ES-I3 (cell line): Measurements from ENCODE around the gene ADCY5.

ENCODE experiments used
- H3K36me3 ChIP-seq: 2 replicates; pipeline ENCODE4 v1.6.1; 2013; ENCODE audit warnings: mild to moderate bottlenecking, low read length, control low read depth, moderate library complexity; ENCODE audit not compliant: insufficient read depth
- H3K4me1 ChIP-seq: 2 replicates; pipeline ENCODE4 v1.6.1; 2013; ENCODE audit warnings: mild to moderate bottlenecking, control low read depth, low read length; ENCODE audit not compliant: insufficient read depth
- H3K9ac ChIP-seq: 2 replicates; pipeline ENCODE4 v1.6.1; 2013; ENCODE audit warnings: low read depth, mild to moderate bottlenecking, low read length, moderate library complexity
- H3K9me3 ChIP-seq: 2 replicates; pipeline ENCODE4 v1.6.1; 2013; ENCODE audit warnings: mild to moderate bottlenecking, low read length, moderate library complexity; ENCODE audit not compliant: control insufficient read depth, insufficient read depth

ADCY5 gene

GRCh38 chr3:123341871-123342630 lies 106.8 kb downstream of the ADCY5 start:
- Histone ChIP-seq H3K9ac (no peak overlapping the region), H3K36me3 (no peaks in the 10 kb centered on the region), H3K4me1 (peaks cover 32% of the 10 kb centered on the region), H3K9me3 (no peaks in the 10 kb centered on the region)

- Histone ChIP-seq H3K4me1 (peaks cover 22% of the 10 kb centered on the region), H3K9ac (no peak overlapping the region), H3K36me3 (no peaks in the 10 kb centered on the region), H3K9me3 (no peaks in the 10 kb centered on the region)
These were observed 108.6 kb downstream of the ADCY5 start for GRCh38 chr3:123340336-123340735.

- no peak overlapping the region for H3K9ac ChIP-seq
- no peaks in the 10 kb centered on the region for H3K36me3 ChIP-seq
- H3K4me1 ChIP-seq = peaks cover 11% of the 10 kb centered on the region
- H3K9me3 ChIP-seq = no peaks in the 10 kb centered on the region
These were observed 109.6 kb downstream of the ADCY5 start for GRCh38 chr3:123339302-123339701.

- H3K4me1 ChIP-seq = peaks cover 5% of the 10 kb centered on the region
- H3K9me3 ChIP-seq = no peaks in the 10 kb centered on the region
- no peak overlapping the region for H3K9ac ChIP-seq
- no peaks in the 10 kb centered on the region for H3K36me3 ChIP-seq
These were observed 110.2 kb downstream of the ADCY5 start for GRCh38 chr3:123338620-123339061.

- no peaks in the 10 kb centered on the region for H3K36me3 ChIP-seq
These were observed 110.8 kb downstream of the ADCY5 start for GRCh38 chr3:123337948-123338619.

GRCh38 chr3:123337226-123337625 lies 111.7 kb downstream of the ADCY5 start:
- no peaks in the 10 kb centered on the region for H3K36me3 ChIP-seq
- no peaks in the 10 kb centered on the region for H3K4me1 ChIP-seq
- H3K9me3 ChIP-seq = no peaks in the 10 kb centered on the region
- no peak overlapping the region for H3K9ac ChIP-seq

More at GRCh38 chr3:123337948-123338619, 110.8 kb downstream of the ADCY5 start:
- H3K9me3 ChIP-seq = no peaks in the 10 kb centered on the region
- H3K9ac ChIP-seq = no peak overlapping the region
- H3K4me1 ChIP-seq = no peaks in the 10 kb centered on the region

GRCh38 chr3:123336441-123336851 lies 112.4 kb downstream of the ADCY5 start:
- H3K4me1 ChIP-seq = no peaks in the 10 kb centered on the region
- no peaks in the 10 kb centered on the region for H3K9me3 ChIP-seq
- H3K36me3 ChIP-seq = no peaks in the 10 kb centered on the region
- H3K9ac ChIP-seq = no peak overlapping the region

GRCh38 chr3:123336001-123336400 lies 112.9 kb downstream of the ADCY5 start:
- Histone ChIP-seq H3K9me3 (no peaks in the 10 kb centered on the region), H3K36me3 (no peaks in the 10 kb centered on the region), H3K4me1 (no peaks in the 10 kb centered on the region), H3K9ac (no peak overlapping the region)

- Histone ChIP-seq H3K4me1 (no peaks in the 10 kb centered on the region), H3K9ac (no peak overlapping the region), H3K36me3 (no peaks in the 10 kb centered on the region), H3K9me3 (no peaks in the 10 kb centered on the region)
These were observed 113.8 kb downstream of the ADCY5 start for GRCh38 chr3:123335007-123335670.

GRCh38 chr3:123334056-123334455 lies 114.8 kb downstream of the ADCY5 start:
- no peaks in the 10 kb centered on the region for H3K36me3 ChIP-seq
- no peak overlapping the region for H3K9ac ChIP-seq
- H3K9me3 ChIP-seq = no peaks in the 10 kb centered on the region
- no peaks in the 10 kb centered on the region for H3K4me1 ChIP-seq

GRCh38 chr3:123333401-123333800 lies 115.5 kb downstream of the ADCY5 start:
- Histone ChIP-seq H3K4me1 (no peaks in the 10 kb centered on the region), H3K9me3 (no peaks in the 10 kb centered on the region), H3K9ac (no peak overlapping the region), H3K36me3 (no peaks in the 10 kb centered on the region)

- Histone ChIP-seq H3K4me1 (no peaks in the 10 kb centered on the region), H3K36me3 (no peaks in the 10 kb centered on the region), H3K9ac (no peak overlapping the region), H3K9me3 (no peaks in the 10 kb centered on the region)
These were observed 116.7 kb downstream of the ADCY5 start for GRCh38 chr3:123332124-123332641.

GRCh38 chr3:123331651-123332050 lies 117.2 kb downstream of the ADCY5 start:
- H3K9ac ChIP-seq = no peak overlapping the region
- no peaks in the 10 kb centered on the region for H3K4me1 ChIP-seq
- no peaks in the 10 kb centered on the region for H3K36me3 ChIP-seq
- no peaks in the 10 kb centered on the region for H3K9me3 ChIP-seq

- H3K9ac ChIP-seq = no peak overlapping the region
These were observed 117.9 kb downstream of the ADCY5 start for GRCh38 chr3:123331006-123331405.

More at GRCh38 chr3:123331006-123331405, 117.9 kb downstream of the ADCY5 start:
- H3K36me3 ChIP-seq = no peaks in the 10 kb centered on the region
- H3K9me3 ChIP-seq = no peaks in the 10 kb centered on the region
- no peaks in the 10 kb centered on the region for H3K4me1 ChIP-seq
